WTC11 (cell line): ENCODE measurements around the gene RHPN2.
"Not testable (repeated sequence)": the region's sequence is repeated elsewhere in the genome, so short reads cannot be mapped to it uniquely, and the experiment has no call there.

ENCODE experiments used
- ATF2 ChIP-seq: sonication (generic); formaldehyde crosslinking; IDR thresholded peaks from 2 replicates; pipeline ENCODE4 v1.8.1; 2022; ENCODE audit warnings: low read depth, missing genetic modification reagents, borderline replicate concordance
- CBFB ChIP-seq: sonication (generic); formaldehyde crosslinking; IDR thresholded peaks from 2 replicates; pipeline ENCODE4 v1.8.1; 2022; ENCODE audit warnings: mild to moderate bottlenecking, low read depth, missing genetic modification reagents
- CTCF ChIP-seq: fragments of 200-600 bp; IDR thresholded peaks from 2 replicates; pipeline ENCODE4 v1.8.0; 2022; ENCODE audit warnings: antibody characterized with exemption
- JUN ChIP-seq: sonication (generic); formaldehyde crosslinking; IDR thresholded peaks from 2 replicates; pipeline ENCODE4 v1.8.0; 2023; ENCODE audit warnings: mild to moderate bottlenecking, missing genetic modification reagents
- USF1 ChIP-seq: sonication (generic); formaldehyde crosslinking; IDR thresholded peaks from 2 replicates; pipeline ENCODE4 v1.8.0; 2022; ENCODE audit warnings: mild to moderate bottlenecking, missing genetic modification reagents
- ZNF232 ChIP-seq: sonication (generic); formaldehyde crosslinking; IDR thresholded peaks from 2 replicates; pipeline ENCODE4 v1.8.0; 2022; ENCODE audit warnings: mild to moderate bottlenecking, missing genetic modification reagents
- ZNF281 ChIP-seq: sonication (generic); formaldehyde crosslinking; IDR thresholded peaks from 2 replicates; pipeline ENCODE4 v1.8.0; 2023; ENCODE audit warnings: mild to moderate bottlenecking, missing genetic modification reagents
- ZNF425 ChIP-seq: fragments of 250-450 bp; sonication (Bioruptor Pico); conservative IDR thresholded peaks from 2 replicates; pipeline ENCODE4 v1.9.0; 2021; ENCODE audit warnings: mild to moderate bottlenecking

- not testable (repeated sequence) for TF ChIP-seq ZNF232 (CRISPR knock-in tag); CTCF; ZNF425; CBFB (CRISPR knock-in tag); ZNF281 (CRISPR knock-in tag); ATF2 (CRISPR knock-in tag); USF1 (CRISPR knock-in tag); JUN (CRISPR knock-in tag)
Observed at GRCh38 chr19:33003424-33004024, 61.2 kb downstream of the RHPN2 start.
